B cell (primary cell): Measurements from ENCODE around the gene OR52N4. TPM values are rescaled to one million over a fixed set of nuclear protein-coding genes. Genes with fewer than 3 reads are reported as not detected.

Experiments
- ATAC-seq: fragments of 200-7000 bp; cut with Tn5 transposase; one replicate; pipeline ENCODE4 v1.10.0; 2021; ENCODE audit warnings: low read depth, mild to moderate bottlenecking, moderate number of reproducible peaks, moderate library complexity
- CTCF ChIA-PET: fragments of 350-600 bp; sonication (Branson Sonifier 250); formaldehyde crosslinking; loops from one replicate; lab custom pipeline; 2021; ENCODE audit warnings: antibody characterized with exemption, inconsistent platforms; lab: Charles Lee
- POLR2A ChIA-PET: fragments of 350-600 bp; sonication (Branson Sonifier 250); formaldehyde crosslinking; loops from one replicate; lab custom pipeline; 2021; ENCODE audit warnings: antibody characterized with exemption; lab: Charles Lee
- DNase-seq: peaks from one replicate; pipeline ENCODE4 v3.0.0; 2013
- H2AFZ ChIP-seq: 2 replicates; pipeline ENCODE4 v1.6.1; 2012; ENCODE audit warnings: mild to moderate bottlenecking, low read depth, low read length; ENCODE audit not compliant: insufficient read depth, poor library complexity, severe bottlenecking
- H3K27ac ChIP-seq, 2 donors: 1 replicate in 1 of 2; 2 replicates in 1 of 2; pipeline ENCODE4 v1.5.1; 2012 to 2013; ENCODE audit warnings: low read length in 2 of 2, mild to moderate bottlenecking in 2 of 2, moderate library complexity in 1 of 2
- H3K27me3 ChIP-seq, 4 experiments: fragments of 200-600 bp in 1 of 4; sonication (generic) in 1 of 4; replicated peaks in 1 of 4; 1 replicate in 2 of 4; 2 replicates in 2 of 4; pipeline versions ENCODE4 v1.6.1 to v1.7.0; 2013 to 2016; ENCODE audit warnings: low read length in 3 of 4, mild to moderate bottlenecking in 2 of 4, mixed read lengths in 1 of 4, moderate library complexity in 1 of 4; ENCODE audit not compliant: insufficient read depth in 4 of 4, control insufficient read depth in 3 of 4; ENCODE audit errors: control extremely low read depth in 1 of 4
- H3K36me3 ChIP-seq, 2 experiments: replicated peaks in 1 of 2; 1 replicate in 1 of 2; 2 replicates in 1 of 2; pipeline versions ENCODE4 v1.6.1 to v1.7.1; 2013; ENCODE audit warnings: low read length in 1 of 2; ENCODE audit not compliant: insufficient read depth in 2 of 2, control insufficient read depth in 1 of 2; ENCODE audit errors: control extremely low read depth in 1 of 2, extremely low read depth in 1 of 2
- H3K4me1 ChIP-seq, 2 donors: fragments of 200-600 bp in 1 of 2; sonication (generic) in 1 of 2; 1 replicate in 1 of 2; 2 replicates in 1 of 2; pipeline versions ENCODE4 v1.5.1 to v1.6.1; 2013 to 2017; ENCODE audit warnings: low read length in 2 of 2; ENCODE audit not compliant: control insufficient read depth in 2 of 2, insufficient read depth in 2 of 2
- H3K4me2 ChIP-seq: replicated peaks from 2 replicates; pipeline ENCODE3; 2012; ENCODE audit warnings: mild to moderate bottlenecking, low read depth, low read length; ENCODE audit not compliant: poor library complexity, severe bottlenecking
- H3K4me3 ChIP-seq, 5 experiments: fragments of 200-600 bp in 1 of 5; sonication (generic) in 1 of 5; 1 replicate in 3 of 5; 2 replicates in 2 of 5; pipeline versions ENCODE4 v1.5.1 to v1.7.0; 2011 to 2016; ENCODE audit warnings: low read length in 4 of 5, mild to moderate bottlenecking in 4 of 5, low read depth in 2 of 5, control low read depth in 1 of 5, moderate library complexity in 1 of 5; ENCODE audit not compliant: insufficient read depth in 1 of 5; ENCODE audit errors: control extremely low read depth in 1 of 5, extremely low read depth in 1 of 5
- H3K79me2 ChIP-seq: fragments of 200-600 bp; sonication (generic); one replicate; pipeline ENCODE4 v1.6.0; 2016; ENCODE audit warnings: low read length; ENCODE audit not compliant: control insufficient read depth, insufficient read depth
- H3K9ac ChIP-seq: fragments of 200-600 bp; sonication (generic); 2 replicates; pipeline ENCODE4 v1.6.1; 2017; ENCODE audit warnings: mild to moderate bottlenecking, low read length, moderate library complexity
- H3K9me3 ChIP-seq, 3 donors: one replicate each; pipeline versions ENCODE4 v1.6.1 to v1.7.1; 2013; ENCODE audit warnings: low read length in 2 of 3; ENCODE audit not compliant: control insufficient read depth in 2 of 3, insufficient read depth in 1 of 3; ENCODE audit errors: control extremely low read depth in 1 of 3
- H4K20me1 ChIP-seq: 2 replicates; pipeline ENCODE4 v1.6.0; 2012; ENCODE audit warnings: mild to moderate bottlenecking, low read length; ENCODE audit not compliant: insufficient read depth, control insufficient read depth, poor library complexity, severe bottlenecking
- H3K27ac Mint-ChIP-seq: one replicate; pipeline ENCODE4 v1.8.0; 2021; ENCODE audit warnings: mixed read lengths
- H3K27me3 Mint-ChIP-seq: one replicate; pipeline ENCODE4 v1.8.0; 2021; ENCODE audit warnings: mixed read lengths
- H3K4me1 Mint-ChIP-seq: one replicate; pipeline ENCODE4 v1.8.0; 2021; ENCODE audit warnings: mixed read lengths
- H3K4me3 Mint-ChIP-seq: one replicate; pipeline ENCODE4 v1.8.0; 2021; ENCODE audit warnings: mixed read lengths
- H3K9me3 Mint-ChIP-seq: one replicate; pipeline ENCODE4 v1.8.0; 2022; ENCODE audit warnings: mixed read lengths; ENCODE audit not compliant: insufficient read depth
- CTCF ChIP-seq: fragments of 200-600 bp; IDR thresholded peaks from one replicate; pipeline ENCODE4 v1.8.0; 2022; ENCODE audit warnings: antibody characterized with exemption, mild to moderate bottlenecking
- EZH2 ChIP-seq: IDR thresholded peaks from 2 replicates; pipeline ENCODE4 v1.6.1; 2012; ENCODE audit warnings: borderline replicate concordance, low read depth, mild to moderate bottlenecking, moderate library complexity, low read length; ENCODE audit not compliant: insufficient read depth, poor library complexity, severe bottlenecking
- WGBS: methylation state at CpG from one replicate; pipeline ENCODE4 v1.1.5; 2013; ENCODE audit warnings: missing lambda C conversion rate; ENCODE audit not compliant: insufficient coverage; 5-methylcytosine and 5-hydroxymethylcytosine counted together
- intact Hi-C: fragments of 100-400 bp; cut with micrococcal nuclease; formaldehyde crosslinking; loops from one replicate; pipeline ENCODE4 v1.10.0; 2022
- polyA plus RNA-seq: library from polyadenylated mRNA; depleted of rRNA; stranded (reverse); fragments of >200 nt; gene quantifications from 2 replicates; pipeline ENCODE4 v1.2.3, GENCODE V29; 2012
- total RNA-seq, 2 donors: library from RNA; stranded (reverse); fragments of 120-200 nt in 1 of 2; gene quantifications; 1 replicate in 1 of 2; 2 replicates in 1 of 2; pipeline versions ENCODE4 v1.2.3 to v1.2.4, GENCODE V29; 2013 to 2022

The OR52N4 gene
- total and polyA plus RNA-seq, 2 donors (not counting 1 experiment from before 2014, with no cell fraction given): 2.1 to 10.3 TPM

DNA sequence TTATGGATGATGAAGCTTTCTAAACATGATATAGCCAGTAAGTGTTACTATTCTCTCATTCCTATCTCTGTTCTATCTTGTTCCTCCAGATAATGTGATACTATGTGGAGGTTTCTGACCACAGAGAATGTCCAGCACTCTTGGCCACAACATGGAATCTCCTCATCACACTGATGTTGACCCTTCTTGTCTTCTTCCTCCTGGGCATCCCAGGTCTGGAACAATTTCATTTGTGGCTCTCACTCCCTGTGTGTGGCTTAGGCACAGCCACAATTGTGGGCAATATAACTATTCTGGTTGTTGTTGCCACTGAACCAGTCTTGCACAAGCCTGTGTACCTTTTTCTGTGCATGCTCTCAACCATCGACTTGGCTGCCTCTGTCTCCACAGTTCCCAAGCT, 27.7 kb upstream of the OR52N4 start:
- no peak overlapping the region for H3K4me3 ChIP-seq
- no peaks in the 10 kb centered on the region for H3K79me2 ChIP-seq
- Mint-ChIP-seq H3K9me3 (no peaks in the 10 kb centered on the region), H3K27me3 (no peaks in the 10 kb centered on the region), H3K4me3 (no peak overlapping the region), H3K4me1 (no peaks in the 10 kb centered on the region), H3K27ac (no peak overlapping the region)
- POLR2A ChIA-PET: no interaction called here
- no peak for DNase-seq
- H4K20me1 ChIP-seq: no peaks in the 10 kb centered on the region
- no peak overlapping the region for H2AFZ ChIP-seq
- H3K4me2 ChIP-seq: no peak overlapping the region
- CTCF ChIA-PET: no interaction called here
- intact Hi-C loops: no loop called here
- H3K36me3 ChIP-seq: no peaks in the 10 kb centered on the region
- no peak overlapping the region for H3K9ac ChIP-seq
- H3K9me3 ChIP-seq: no peaks in the 10 kb centered on the region
- no peaks in the 10 kb centered on the region for H3K27me3 ChIP-seq
- TF ChIP-seq CTCF (no peak), EZH2 (no peak)
- H3K4me1 ChIP-seq: no peaks in the 10 kb centered on the region
- no peak overlapping the region for H3K27ac ChIP-seq
- 89% methylated on average over 1 of the region's 1 CpG for WGBS
- no peak for ATAC-seq

DNA sequence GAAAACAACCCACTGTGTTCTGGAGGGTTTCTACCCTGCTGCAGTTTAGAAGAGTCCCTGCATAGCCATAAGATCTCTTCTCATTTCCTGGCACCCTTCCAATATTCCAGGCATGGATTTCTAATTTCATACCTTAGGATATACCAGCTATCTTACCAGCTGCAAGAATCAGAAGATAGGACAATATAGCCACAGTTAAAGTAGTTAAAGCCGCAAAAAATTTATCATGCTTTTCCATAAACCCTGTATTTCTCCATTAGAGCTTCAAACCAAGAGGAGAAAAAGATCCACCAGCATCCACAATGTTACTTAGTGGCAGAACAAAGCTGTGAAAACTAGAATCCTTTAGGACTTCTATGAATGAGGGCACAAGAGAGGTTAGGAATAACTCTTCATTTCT, 26.4 kb upstream of the OR52N4 start:
- Histone ChIP-seq H3K36me3 (no peaks in the 10 kb centered on the region), H3K9me3 (no peaks in the 10 kb centered on the region), H2AFZ (no peak overlapping the region), H4K20me1 (no peaks in the 10 kb centered on the region), H3K27me3 (no peaks in the 10 kb centered on the region), H3K27ac (no peak overlapping the region), H3K4me3 (no peak overlapping the region), H3K9ac (no peak overlapping the region), H3K4me2 (no peak overlapping the region), H3K79me2 (no peaks in the 10 kb centered on the region), H3K4me1 (no peaks in the 10 kb centered on the region)
- Mint-ChIP-seq H3K4me1 (no peaks in the 10 kb centered on the region), H3K27ac (no peak overlapping the region), H3K9me3 (no peaks in the 10 kb centered on the region), H3K27me3 (no peaks in the 10 kb centered on the region), H3K4me3 (no peak overlapping the region)
- ATAC-seq: no peak
- no peak for DNase-seq
- CTCF ChIA-PET: interaction anchor here (1.4 kb wide), 1 partner anchor 80 kb away, joined by 3 read pairs; no protein-coding TSS in a partner anchor
- intact Hi-C loops: no loop called here
- TF ChIP-seq CTCF: no peak
- no peak for TF ChIP-seq EZH2
- WGBS: no CpG with 5 or more reads among the region's 1 CpG
- POLR2A ChIA-PET: no interaction called here
